ENCODE results near the gene CYTH3.
"Not testable (repeated sequence)": the region's sequence is repeated elsewhere in the genome, so short reads cannot be mapped to it uniquely, and the experiment has no call there.

GRCh38 chr7:6301446-6301845 lies 29.0 kb upstream of the CYTH3 start:
- TF ChIP-seq EZH2 (IDR thresholded peaks at IDR 0.05; ENCODE audit: insufficient read depth, poor library complexity, severe bottlenecking); EZH2phosphoT487 (IDR thresholded peaks at IDR 0.05; ENCODE audit: insufficient read depth, low read depth): not testable (repeated sequence)

All from GM23248 (cell line).